Measurements from ENCODE around the gene SFXN3.
A peak's percentile ranks its signal among the peaks of the same experiment; 100 is the strongest.

The SFXN3 gene

GRCh38 chr10:101002456-101002855 is 28.6 kb upstream of the SFXN3 start:
- no peaks in the 10 kb centered on the region for H3K27me3 Mint-ChIP-seq (ENCODE audit: low read depth)
- H3K27ac Mint-ChIP-seq, result no peak overlapping the region
- no peaks in the 10 kb centered on the region for H3K9me3 Mint-ChIP-seq
- peaks cover 23% of the 10 kb centered on the region for H3K4me1 Mint-ChIP-seq
- peaks cover 20% of the 10 kb centered on the region for H3K36me3 Mint-ChIP-seq (ENCODE audit: low read depth)
- no peak for TF ChIP-seq CTCF (IDR thresholded peaks at IDR 0.05; ENCODE audit: unreplicated experiment in 3 of 3)
- H3K4me3 Mint-ChIP-seq, result peak overlapping the region in 1 of 3 experiments; percentile 56

GRCh38 chr10:101003639-101004206 is 27.3 kb upstream of the SFXN3 start:
- peaks cover 20% of the 10 kb centered on the region for H3K36me3 Mint-ChIP-seq (ENCODE audit: low read depth)
- no peak for TF ChIP-seq CTCF (IDR thresholded peaks at IDR 0.05; ENCODE audit: unreplicated experiment in 3 of 3)

GRCh38 chr10:101005361-101005760 is 25.7 kb upstream of the SFXN3 start:
- H3K27ac Mint-ChIP-seq, result no peak overlapping the region
- H3K27me3 Mint-ChIP-seq (ENCODE audit: low read depth), result no peaks in the 10 kb centered on the region
- TF ChIP-seq CTCF (IDR thresholded peaks at IDR 0.05; ENCODE audit: unreplicated experiment in 3 of 3), result no peak
- no peak overlapping the region for H3K4me3 Mint-ChIP-seq
- no peaks in the 10 kb centered on the region for H3K9me3 Mint-ChIP-seq
- H3K36me3 Mint-ChIP-seq (ENCODE audit: low read depth), result peaks cover 20% of the 10 kb centered on the region
- peaks cover 17% of the 10 kb centered on the region for H3K4me1 Mint-ChIP-seq

More at GRCh38 chr10:101003639-101004206, 27.3 kb upstream of the SFXN3 start:
- H3K27ac Mint-ChIP-seq, result no peak overlapping the region
- H3K9me3 Mint-ChIP-seq, result no peaks in the 10 kb centered on the region
- H3K27me3 Mint-ChIP-seq (ENCODE audit: low read depth), result no peaks in the 10 kb centered on the region
- H3K4me3 Mint-ChIP-seq, result no peak overlapping the region
- peaks cover 18% of the 10 kb centered on the region for H3K4me1 Mint-ChIP-seq

- H3K27ac Mint-ChIP-seq, result no peak overlapping the region
These were observed 25.0 kb upstream of the SFXN3 start for GRCh38 chr10:101005869-101006567.

GRCh38 chr10:101006593-101007098 is 24.4 kb upstream of the SFXN3 start:
- Mint-ChIP-seq H3K4me3 (no peak overlapping the region), H3K27me3 (ENCODE audit: low read depth) (no peaks in the 10 kb centered on the region), H3K4me1 (peaks cover 8% of the 10 kb centered on the region), H3K9me3 (no peaks in the 10 kb centered on the region), H3K27ac (peak overlapping the region in 1 of 3 experiments; percentile 45), H3K36me3 (ENCODE audit: low read depth) (peaks cover 20% of the 10 kb centered on the region)
- TF ChIP-seq CTCF (IDR thresholded peaks at IDR 0.05; ENCODE audit: unreplicated experiment in 3 of 3), result no peak

More at GRCh38 chr10:101005869-101006567, 25.0 kb upstream of the SFXN3 start:
- H3K4me3 Mint-ChIP-seq, result no peak overlapping the region
- peaks cover 14% of the 10 kb centered on the region for H3K4me1 Mint-ChIP-seq
- no peaks in the 10 kb centered on the region for H3K27me3 Mint-ChIP-seq (ENCODE audit: low read depth)
- H3K36me3 Mint-ChIP-seq (ENCODE audit: low read depth), result peaks cover 20% of the 10 kb centered on the region
- TF ChIP-seq CTCF (IDR thresholded peaks at IDR 0.05; ENCODE audit: unreplicated experiment in 3 of 3), result no peak
- no peaks in the 10 kb centered on the region for H3K9me3 Mint-ChIP-seq

All from nephron (organoid).